GM18502 (cell line): ENCODE data around the gene PCAT6.
A peak's percentile ranks its signal among the peaks of the same experiment; 100 is the strongest.
"Not testable (repeated sequence)": the region's sequence is repeated elsewhere in the genome, so short reads cannot be mapped to it uniquely, and the experiment has no call there.

Source experiments
- ATAC-seq: cut with Tn5 transposase; IDR thresholded peaks from one replicate; pipeline ENCODE4 v1.9.1; 2021; ENCODE audit warnings: mild to moderate bottlenecking; ENCODE audit not compliant: unreplicated experiment, poor library complexity

The PCAT6 gene

GRCh38 chr1:202810615-202811295 lies at the start of gene PCAT6:
Gene PCAT6, plus strand, starts transcription at chr1:202810954.
- ATAC-seq, result peak; percentile 75

GRCh38 chr1:202762019-202762418 lies 48.7 kb upstream of the PCAT6 start:
- no peak for ATAC-seq

- no peak for ATAC-seq
Measured at GRCh38 chr1:202765721-202766120, 45.0 kb upstream of the PCAT6 start.

- no peak for ATAC-seq
Measured at GRCh38 chr1:202770135-202770534, 40.6 kb upstream of the PCAT6 start.

GRCh38 chr1:202781180-202781579 lies 29.6 kb upstream of the PCAT6 start:
- no peak for ATAC-seq

- ATAC-seq, result no peak
Measured at GRCh38 chr1:202786804-202787203, 23.9 kb upstream of the PCAT6 start.

GRCh38 chr1:202788800-202789199 lies 22.0 kb upstream of the PCAT6 start:
- ATAC-seq, result no peak

- no peak for ATAC-seq
Measured at GRCh38 chr1:202791077-202791747, 19.5 kb upstream of the PCAT6 start.

GRCh38 chr1:202794051-202794740 lies 16.6 kb upstream of the PCAT6 start:
- no peak for ATAC-seq

- not testable (repeated sequence) for ATAC-seq
Measured at GRCh38 chr1:202794931-202795330, 15.8 kb upstream of the PCAT6 start.

GRCh38 chr1:202796670-202797069 lies 14.1 kb upstream of the PCAT6 start:
- no peak for ATAC-seq

- ATAC-seq, result no peak
Measured at GRCh38 chr1:202798260-202798659, 12.5 kb upstream of the PCAT6 start.

GRCh38 chr1:202798792-202799331 lies 11.9 kb upstream of the PCAT6 start:
- ATAC-seq, result no peak

- no peak for ATAC-seq
Measured at GRCh38 chr1:202800742-202801141, 10.0 kb upstream of the PCAT6 start.

GRCh38 chr1:202801175-202801574 lies 9.6 kb upstream of the PCAT6 start:
- no peak for ATAC-seq

GRCh38 chr1:202802034-202802433 lies 8.7 kb upstream of the PCAT6 start:
- no peak for ATAC-seq

GRCh38 chr1:202802998-202803932 lies 7.5 kb upstream of the PCAT6 start:
- ATAC-seq, result no peak

GRCh38 chr1:202804126-202804525 lies 6.6 kb upstream of the PCAT6 start:
- ATAC-seq, result no peak

GRCh38 chr1:202805886-202806844 lies 4.6 kb upstream of the PCAT6 start:
- no peak for ATAC-seq
